ENCODE results near the gene FYN.
"Not testable (repeated sequence)": the region's sequence is repeated elsewhere in the genome, so short reads cannot be mapped to it uniquely, and the experiment has no call there.

Gene FYN

GRCh38 chr6:111646034-111646433 is 227.2 kb downstream of the FYN start:
- WGBS (ENCODE audit: insufficient coverage): no CpG with 5 or more reads among the region's 2 CpGs
- ChIA-PET CTCF (no interaction called here), POLR2A (no interaction called here)
- Histone ChIP-seq H3K4me1 (ENCODE audit: control extremely low read depth in 1 of 4, control insufficient read depth in 4 of 4, insufficient read depth in 4 of 4, low read length in 3 of 4) (peaks cover 0 to 9% (median 6%) of the 10 kb centered on the region in 4 experiments), H3K27ac (ENCODE audit: insufficient read depth in 1 of 2, low read depth in 1 of 2, low read length in 2 of 2, poor library complexity in 1 of 2, severe bottlenecking in 2 of 2) (no peak overlapping the region), H3K36me3 (ENCODE audit: control insufficient read depth in 4 of 4, insufficient read depth in 4 of 4, low read length in 3 of 4) (no peaks in the 10 kb centered on the region), H3K27me3 (replicated peaks in 2 of 5; ENCODE audit: control insufficient read depth in 4 of 5, insufficient read depth in 5 of 5, low read length in 4 of 5) (no peaks in the 10 kb centered on the region), H3K4me3 (ENCODE audit: control insufficient read depth in 1 of 7, extremely low read depth in 1 of 7, insufficient read depth in 4 of 7, low read depth in 2 of 7, low read length in 6 of 7) (no peak overlapping the region), H3K9me3 (ENCODE audit: control extremely low read depth in 1 of 5, control insufficient read depth in 4 of 5, insufficient read depth in 2 of 5, low read depth in 1 of 5, low read length in 4 of 5) (no peaks in the 10 kb centered on the region)
- no peak for DNase-seq

DNA sequence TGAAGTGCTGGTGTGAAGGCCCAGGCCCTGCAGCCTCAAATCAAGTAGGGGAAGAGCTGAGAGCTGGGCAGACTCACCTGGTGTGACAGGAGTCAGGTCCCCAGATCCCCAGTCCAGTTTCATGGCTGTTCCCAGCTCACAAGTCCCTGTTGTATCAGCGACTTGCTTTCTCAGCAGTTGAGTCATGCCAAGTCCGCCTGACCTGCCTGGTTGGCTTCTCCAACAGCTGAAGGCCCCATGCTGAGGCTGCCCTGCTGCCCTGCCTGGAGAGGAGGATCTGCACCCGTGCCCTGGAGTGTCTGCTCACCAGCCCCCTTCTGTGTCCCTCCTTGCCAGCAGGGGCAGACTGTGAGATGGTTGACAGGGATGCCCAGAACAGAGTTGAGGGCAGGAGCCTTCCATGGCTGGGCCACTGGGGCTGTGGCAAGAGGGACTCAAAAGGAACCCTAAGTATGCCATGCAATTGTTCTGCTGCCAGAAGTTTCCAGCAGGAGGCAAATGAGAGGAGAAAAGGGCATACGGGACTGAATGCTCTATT is 228.3 kb downstream of the FYN start:
- WGBS (ENCODE audit: insufficient coverage): 81% methylated on average over 3 of the region's 4 CpGs
- Histone ChIP-seq H3K4me1 (ENCODE audit: control extremely low read depth in 1 of 4, control insufficient read depth in 4 of 4, insufficient read depth in 4 of 4, low read length in 3 of 4) (peaks cover 0 to 9% (median 6%) of the 10 kb centered on the region in 4 experiments), H3K36me3 (ENCODE audit: control insufficient read depth in 4 of 4, insufficient read depth in 4 of 4, low read length in 3 of 4) (no peaks in the 10 kb centered on the region), H3K27ac (ENCODE audit: insufficient read depth in 1 of 2, low read depth in 1 of 2, low read length in 2 of 2, poor library complexity in 1 of 2, severe bottlenecking in 2 of 2) (no peak overlapping the region), H3K4me3 (ENCODE audit: control insufficient read depth in 1 of 7, extremely low read depth in 1 of 7, insufficient read depth in 4 of 7, low read depth in 2 of 7, low read length in 6 of 7) (no peak overlapping the region), H3K27me3 (replicated peaks in 2 of 5; ENCODE audit: control insufficient read depth in 4 of 5, insufficient read depth in 5 of 5, low read length in 4 of 5) (no peaks in the 10 kb centered on the region), H3K9me3 (ENCODE audit: control extremely low read depth in 1 of 5, control insufficient read depth in 4 of 5, insufficient read depth in 2 of 5, low read depth in 1 of 5, low read length in 4 of 5) (no peaks in the 10 kb centered on the region)
- ChIA-PET POLR2A (no interaction called here), CTCF (interaction anchor here (0.9 to 2.2 kb wide), 3 partner anchors 8 to 386 kb away, joined by 3 to 8 read pairs (median 7); a partner anchor contains a TSS)
- no peak for DNase-seq

GRCh38 chr6:111642463-111643158 is 230.6 kb downstream of the FYN start:
- POLR2A ChIA-PET: interaction anchor here (0.6 kb wide), 1 partner anchor 160 kb away, joined by 5 read pairs; the partner anchor contains the start of gene REV3L
- H3K4me3 ChIP-seq (ENCODE audit: control insufficient read depth in 1 of 7, extremely low read depth in 1 of 7, insufficient read depth in 4 of 7, low read depth in 2 of 7, low read length in 6 of 7): no peak overlapping the region

DNA sequence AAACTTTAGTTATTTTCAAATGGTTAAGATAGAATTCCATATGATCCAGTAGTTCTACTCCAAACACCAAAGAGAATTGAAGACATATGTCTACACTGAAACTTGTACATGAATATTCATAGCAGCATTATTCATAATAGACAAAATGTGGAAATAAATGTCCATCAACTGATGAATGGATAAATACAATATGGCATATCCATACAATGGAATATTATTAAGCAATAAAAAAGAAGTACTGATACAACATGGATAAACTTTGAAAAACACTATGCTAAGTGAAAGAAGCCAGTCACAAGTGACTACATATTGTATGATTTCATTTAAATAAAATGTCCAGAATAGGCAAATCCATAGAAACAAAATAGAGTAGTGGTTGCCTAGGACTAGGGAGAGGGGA is 234.0 kb downstream of the FYN start:
- Histone ChIP-seq H3K4me3 (ENCODE audit: control insufficient read depth in 1 of 7, extremely low read depth in 1 of 7, insufficient read depth in 4 of 7, low read depth in 2 of 7, low read length in 6 of 7) (no peak overlapping the region), H3K4me1 (ENCODE audit: control extremely low read depth in 1 of 4, control insufficient read depth in 4 of 4, insufficient read depth in 4 of 4, low read length in 3 of 4) (peaks cover 0 to 9% (median 6%) of the 10 kb centered on the region in 4 experiments), H3K36me3 (ENCODE audit: control insufficient read depth in 4 of 4, insufficient read depth in 4 of 4, low read length in 3 of 4) (no peaks in the 10 kb centered on the region), H3K27me3 (replicated peaks in 2 of 5; ENCODE audit: control insufficient read depth in 4 of 5, insufficient read depth in 5 of 5, low read length in 4 of 5) (no peaks in the 10 kb centered on the region), H3K9me3 (ENCODE audit: control extremely low read depth in 1 of 5, control insufficient read depth in 4 of 5, insufficient read depth in 2 of 5, low read depth in 1 of 5, low read length in 4 of 5) (no peaks in the 10 kb centered on the region), H3K27ac (ENCODE audit: insufficient read depth in 1 of 2, low read depth in 1 of 2, low read length in 2 of 2, poor library complexity in 1 of 2, severe bottlenecking in 2 of 2) (no peak overlapping the region)
- ChIA-PET POLR2A (no interaction called here), CTCF (no interaction called here)
- DNase-seq: no peak

More at GRCh38 chr6:111642463-111643158, 230.6 kb downstream of the FYN start:
- Histone ChIP-seq H3K9me3 (ENCODE audit: control extremely low read depth in 1 of 5, control insufficient read depth in 4 of 5, insufficient read depth in 2 of 5, low read depth in 1 of 5, low read length in 4 of 5) (no peaks in the 10 kb centered on the region), H3K27ac (ENCODE audit: insufficient read depth in 1 of 2, low read depth in 1 of 2, low read length in 2 of 2, poor library complexity in 1 of 2, severe bottlenecking in 2 of 2) (no peak overlapping the region), H3K36me3 (ENCODE audit: control insufficient read depth in 4 of 4, insufficient read depth in 4 of 4, low read length in 3 of 4) (no peaks in the 10 kb centered on the region), H3K4me1 (ENCODE audit: control extremely low read depth in 1 of 4, control insufficient read depth in 4 of 4, insufficient read depth in 4 of 4, low read length in 3 of 4) (peaks cover 0 to 9% (median 6%) of the 10 kb centered on the region in 4 experiments), H3K27me3 (replicated peaks in 2 of 5; ENCODE audit: control insufficient read depth in 4 of 5, insufficient read depth in 5 of 5, low read length in 4 of 5) (no peaks in the 10 kb centered on the region)
- CTCF ChIA-PET: interaction anchor here (0.6 to 1.0 kb wide), 5 partner anchors 104 to 666 kb away, joined by 3 to 5 read pairs (median 3); a partner anchor contains a TSS
- 31% methylated on average over 6 of the region's 7 CpGs for WGBS (ENCODE audit: insufficient coverage)
- peak; percentile 70 to 75 (median 71) for DNase-seq

- POLR2A ChIA-PET; H3K9me3 ChIP-seq (ENCODE audit: control extremely low read depth in 1 of 5, control insufficient read depth in 4 of 5, insufficient read depth in 2 of 5, low read depth in 1 of 5, low read length in 4 of 5); H3K4me3 ChIP-seq (ENCODE audit: control insufficient read depth in 1 of 7, extremely low read depth in 1 of 7, insufficient read depth in 4 of 7, low read depth in 2 of 7, low read length in 6 of 7); H3K27me3 ChIP-seq (replicated peaks in 2 of 5; ENCODE audit: control insufficient read depth in 4 of 5, insufficient read depth in 5 of 5, low read length in 4 of 5); CTCF ChIA-PET; DNase-seq; H3K27ac ChIP-seq (ENCODE audit: insufficient read depth in 1 of 2, low read depth in 1 of 2, low read length in 2 of 2, poor library complexity in 1 of 2, severe bottlenecking in 2 of 2); H3K36me3 ChIP-seq (ENCODE audit: control insufficient read depth in 4 of 4, insufficient read depth in 4 of 4, low read length in 3 of 4): not testable (repeated sequence)
- peaks cover 4 to 25% (median 7%) of the 10 kb centered on the region in 4 experiments for H3K4me1 ChIP-seq (ENCODE audit: control extremely low read depth in 1 of 4, control insufficient read depth in 4 of 4, insufficient read depth in 4 of 4, low read length in 3 of 4)
- no CpG with 5 or more reads among the region's 1 CpG for WGBS (ENCODE audit: insufficient coverage)
These were observed 238.3 kb downstream of the FYN start for GRCh38 chr6:111634981-111635380.

- ChIA-PET CTCF (no interaction called here), POLR2A (no interaction called here)
- Histone ChIP-seq H3K27me3 (replicated peaks in 2 of 5; ENCODE audit: control insufficient read depth in 4 of 5, insufficient read depth in 5 of 5, low read length in 4 of 5) (no peaks in the 10 kb centered on the region), H3K4me1 (ENCODE audit: control extremely low read depth in 1 of 4, control insufficient read depth in 4 of 4, insufficient read depth in 4 of 4, low read length in 3 of 4) (peaks cover 4 to 25% (median 7%) of the 10 kb centered on the region in 4 experiments), H3K4me3 (ENCODE audit: control insufficient read depth in 1 of 7, extremely low read depth in 1 of 7, insufficient read depth in 4 of 7, low read depth in 2 of 7, low read length in 6 of 7) (no peak overlapping the region), H3K36me3 (ENCODE audit: control insufficient read depth in 4 of 4, insufficient read depth in 4 of 4, low read length in 3 of 4) (no peaks in the 10 kb centered on the region), H3K9me3 (ENCODE audit: control extremely low read depth in 1 of 5, control insufficient read depth in 4 of 5, insufficient read depth in 2 of 5, low read depth in 1 of 5, low read length in 4 of 5) (peaks cover 0 to 5% (median 0%) of the 10 kb centered on the region in 5 experiments), H3K27ac (ENCODE audit: insufficient read depth in 1 of 2, low read depth in 1 of 2, low read length in 2 of 2, poor library complexity in 1 of 2, severe bottlenecking in 2 of 2) (no peak overlapping the region)
- no peak for DNase-seq
- WGBS (ENCODE audit: insufficient coverage): no CpG with 5 or more reads among the region's 1 CpG
These were observed 239.4 kb downstream of the FYN start for GRCh38 chr6:111633822-111634221.

DNA sequence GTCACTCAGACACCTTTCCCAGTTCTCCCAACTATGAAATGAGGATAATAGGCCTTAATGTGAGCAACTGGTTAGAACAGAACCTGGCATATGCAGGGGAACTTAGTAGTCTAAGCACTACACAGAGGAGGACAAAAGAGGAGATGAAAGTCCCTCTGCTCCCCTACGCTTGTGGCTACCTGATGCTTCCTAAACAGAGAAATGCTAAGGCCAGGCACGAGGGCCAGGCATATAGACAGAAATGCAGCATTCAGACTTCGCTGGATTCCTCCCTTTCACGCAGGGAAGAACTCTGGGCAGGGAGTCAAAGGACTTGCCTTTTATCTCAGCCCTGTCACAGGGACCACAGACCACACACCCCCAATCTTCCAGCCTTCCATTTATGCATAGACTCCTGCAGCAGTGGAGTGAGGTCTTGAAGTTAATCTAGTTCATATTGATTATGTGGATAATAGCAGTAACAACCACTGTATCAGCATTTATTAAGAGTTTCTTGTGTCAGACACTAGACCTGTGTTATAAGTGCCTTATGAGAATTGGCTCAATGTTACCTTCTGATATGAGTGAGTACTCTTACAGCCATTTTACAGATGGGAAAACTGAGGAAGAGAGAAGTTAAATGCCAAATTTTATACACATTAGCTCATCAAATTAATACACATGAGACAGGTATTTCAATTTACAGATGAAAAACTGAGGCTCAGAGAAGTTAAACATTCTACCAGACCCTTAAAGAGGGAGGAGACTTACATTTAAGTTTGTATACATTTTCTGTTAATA is 240.6 kb downstream of the FYN start:
- ChIA-PET CTCF (no interaction called here), POLR2A (no interaction called here)
- H3K27ac ChIP-seq (ENCODE audit: insufficient read depth in 1 of 2, low read depth in 1 of 2, low read length in 2 of 2, poor library complexity in 1 of 2, severe bottlenecking in 2 of 2): no peak overlapping the region
- no peak for DNase-seq
- H3K27me3 ChIP-seq (replicated peaks in 2 of 5; ENCODE audit: control insufficient read depth in 4 of 5, insufficient read depth in 5 of 5, low read length in 4 of 5): no peaks in the 10 kb centered on the region
- H3K36me3 ChIP-seq (ENCODE audit: control insufficient read depth in 4 of 4, insufficient read depth in 4 of 4, low read length in 3 of 4): no peaks in the 10 kb centered on the region
- H3K4me3 ChIP-seq (ENCODE audit: control insufficient read depth in 1 of 7, extremely low read depth in 1 of 7, insufficient read depth in 4 of 7, low read depth in 2 of 7, low read length in 6 of 7): no peak overlapping the region
- peaks cover 0 to 5% (median 0%) of the 10 kb centered on the region in 5 experiments for H3K9me3 ChIP-seq (ENCODE audit: control extremely low read depth in 1 of 5, control insufficient read depth in 4 of 5, insufficient read depth in 2 of 5, low read depth in 1 of 5, low read length in 4 of 5)
- peaks cover 4 to 25% (median 7%) of the 10 kb centered on the region in 4 experiments for H3K4me1 ChIP-seq (ENCODE audit: control extremely low read depth in 1 of 4, control insufficient read depth in 4 of 4, insufficient read depth in 4 of 4, low read length in 3 of 4)
- WGBS (ENCODE audit: insufficient coverage): 96% methylated on average over 4 of the region's 4 CpGs

All from common myeloid progenitor, CD34-positive (primary cell).